ENCODE measurements around the gene NRCAM. TPM values are rescaled to one million over a fixed set of nuclear protein-coding genes. Genes with fewer than 3 reads are reported as not detected.
"Not testable (repeated sequence)": the region's sequence is repeated elsewhere in the genome, so short reads cannot be mapped to it uniquely, and the experiment has no call there.

NRCAM gene
- polyA plus RNA-seq, 4 donors, result 2.8 to 24.1 (median 19.4) TPM

GRCh38 chr7:108259447-108259846, 196.8 kb downstream of the NRCAM start:
- not testable (repeated sequence) for DNase-seq (ENCODE audit: low read depth in 4 of 4, low spot score in 3 of 4)

- no peak for DNase-seq (ENCODE audit: low read depth in 4 of 4, low spot score in 3 of 4)
These were observed 198.3 kb downstream of the NRCAM start for GRCh38 chr7:108257954-108258353.

- DNase-seq (ENCODE audit: low read depth in 4 of 4, low spot score in 3 of 4), result no peak
These were observed 202.0 kb downstream of the NRCAM start for GRCh38 chr7:108254259-108254658.

- DNase-seq (ENCODE audit: low read depth in 4 of 4, low spot score in 3 of 4), result no peak
These were observed 202.8 kb downstream of the NRCAM start for GRCh38 chr7:108253275-108254044.

- DNase-seq (ENCODE audit: low read depth in 4 of 4, low spot score in 3 of 4), result no peak
These were observed 204.1 kb downstream of the NRCAM start for GRCh38 chr7:108252177-108252576.

- no peak for DNase-seq (ENCODE audit: low read depth in 4 of 4, low spot score in 3 of 4)
These were observed 204.5 kb downstream of the NRCAM start for GRCh38 chr7:108251700-108252099.

GRCh38 chr7:108249453-108249852, 206.8 kb downstream of the NRCAM start:
- DNase-seq (ENCODE audit: low read depth in 4 of 4, low spot score in 3 of 4), result peak in 1 of 4 donors; percentile 26

- DNase-seq (ENCODE audit: low read depth in 4 of 4, low spot score in 3 of 4), result no peak
These were observed 207.4 kb downstream of the NRCAM start for GRCh38 chr7:108248821-108249220.

GRCh38 chr7:108248418-108248817, 207.8 kb downstream of the NRCAM start:
- DNase-seq (ENCODE audit: low read depth in 4 of 4, low spot score in 3 of 4), result no peak

GRCh38 chr7:108247614-108248013, 208.6 kb downstream of the NRCAM start:
- no peak for DNase-seq (ENCODE audit: low read depth in 4 of 4, low spot score in 3 of 4)

- peak; percentile 27 to 39 (median 36) for DNase-seq (ENCODE audit: low read depth in 4 of 4, low spot score in 3 of 4)
These were observed 209.9 kb downstream of the NRCAM start for GRCh38 chr7:108246227-108246837.

- DNase-seq (ENCODE audit: low read depth in 4 of 4, low spot score in 3 of 4), result no peak
These were observed 210.6 kb downstream of the NRCAM start for GRCh38 chr7:108245523-108246226.

- no peak for DNase-seq (ENCODE audit: low read depth in 4 of 4, low spot score in 3 of 4)
These were observed 212.1 kb downstream of the NRCAM start for GRCh38 chr7:108244110-108244509.

- DNase-seq (ENCODE audit: low read depth in 4 of 4, low spot score in 3 of 4), result no peak
These were observed 216.6 kb downstream of the NRCAM start for GRCh38 chr7:108239501-108240225.

- no peak for DNase-seq (ENCODE audit: low read depth in 4 of 4, low spot score in 3 of 4)
These were observed 219.4 kb downstream of the NRCAM start for GRCh38 chr7:108236681-108237415.

GRCh38 chr7:108235451-108236061, 220.7 kb downstream of the NRCAM start:
- no peak for DNase-seq (ENCODE audit: low read depth in 4 of 4, low spot score in 3 of 4)

- DNase-seq (ENCODE audit: low read depth in 4 of 4, low spot score in 3 of 4), result no peak
These were observed 221.2 kb downstream of the NRCAM start for GRCh38 chr7:108234971-108235450.

- DNase-seq (ENCODE audit: low read depth in 4 of 4, low spot score in 3 of 4), result no peak
These were observed 222.0 kb downstream of the NRCAM start for GRCh38 chr7:108234281-108234680.

- DNase-seq (ENCODE audit: low read depth in 4 of 4, low spot score in 3 of 4), result no peak
These were observed 224.2 kb downstream of the NRCAM start for GRCh38 chr7:108232076-108232475.

GRCh38 chr7:108231221-108231620, 225.0 kb downstream of the NRCAM start:
- no peak for DNase-seq (ENCODE audit: low read depth in 4 of 4, low spot score in 3 of 4)
